Lower leg skin (tissue), 3 donors: Measurements from ENCODE around the gene DICER1.

ENCODE experiments used
- CTCF ChIP-seq, 3 donors: fragments of 450-650 bp; IDR thresholded peaks; one replicate each; pipeline ENCODE4 v1.5.1; 2016; ENCODE audit warnings: antibody characterized with exemption in 3 of 3, mild to moderate bottlenecking in 3 of 3, moderate library complexity in 2 of 3
- POLR2A ChIP-seq, 2 donors: fragments of 450-650 bp; IDR thresholded peaks; one replicate each; pipeline ENCODE4 v1.6.1; 2016 to 2017; ENCODE audit warnings: antibody characterized with exemption in 2 of 2, mild to moderate bottlenecking in 1 of 2, moderate library complexity in 1 of 2

GRCh38 chr14:95123891-95124579, 33.3 kb downstream of the DICER1 start:
- TF ChIP-seq CTCF (IDR thresholded peaks at IDR 0.05) (no peak), POLR2A (IDR thresholded peaks at IDR 0.05) (no peak)
